A549 (cell line): ENCODE results near the gene PJVK.

Experiments
- CTCF ChIP-seq: fragments of >200 bp; sonication (Bioruptor Twin); formaldehyde crosslinking; IDR thresholded peaks from 3 replicates; pipeline ENCODE4 v1.5.1; 2016
- ELK1 ChIP-seq: fragments of 150-350 bp; IDR thresholded peaks from 2 replicates; pipeline ENCODE4 v1.6.1; 2014; ENCODE audit warnings: low read depth, mild to moderate bottlenecking, low read length
- EP300 ChIP-seq, 2 experiments: fragments of >200 bp; sonication (Bioruptor Twin); formaldehyde crosslinking; IDR thresholded peaks; 2 replicates in 1 of 2; 3 replicates in 1 of 2; pipeline ENCODE4 v1.6.1; 2016 to 2017
- HDAC2 ChIP-seq: fragments of 200-600 bp; sonication (generic); IDR thresholded peaks from 2 replicates; pipeline ENCODE4 v1.6.1; 2016
- POLR2A ChIP-seq: IDR thresholded peaks from 2 replicates; pipeline ENCODE4 v1.6.1; 2012; ENCODE audit warnings: mild to moderate bottlenecking, low read length
- RCOR1 ChIP-seq: fragments of 150-350 bp; IDR thresholded peaks from 2 replicates; pipeline ENCODE4 v1.6.1; 2014; ENCODE audit warnings: antibody characterized with exemption, low read length, low read depth
- TF ChIP-seq, protein P1 (sequence below): IDR thresholded peaks from 2 replicates; pipeline ENCODE4 v1.6.1; 2012

DNA sequence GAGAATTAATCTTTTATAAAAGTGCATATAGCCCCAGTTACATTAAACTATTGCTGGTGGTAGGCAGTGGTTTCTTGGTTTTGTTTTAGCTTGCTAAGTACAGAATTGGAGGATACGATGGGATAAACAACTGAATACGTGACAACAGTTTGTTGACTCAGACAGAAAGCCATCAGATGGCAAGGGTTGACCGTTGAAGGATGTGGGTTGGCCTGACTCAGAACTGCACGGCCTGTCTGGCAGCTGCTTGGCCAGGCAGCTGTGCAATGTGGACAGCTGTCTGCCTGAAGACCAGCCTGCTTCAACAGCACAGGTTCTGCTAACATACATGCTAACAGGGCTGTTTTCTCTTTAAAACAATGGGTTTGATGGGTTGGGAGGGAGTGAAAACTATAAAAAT lies 46.8 kb upstream of the PJVK start:
- TF ChIP-seq ELK1 (no peak), CTCF (no peak), POLR2A (no peak), RCOR1 (no peak), HDAC2 (no peak), EP300 (IDR thresholded peaks at IDR 0.05) (no peak)
- TF ChIP-seq, protein P1, sequence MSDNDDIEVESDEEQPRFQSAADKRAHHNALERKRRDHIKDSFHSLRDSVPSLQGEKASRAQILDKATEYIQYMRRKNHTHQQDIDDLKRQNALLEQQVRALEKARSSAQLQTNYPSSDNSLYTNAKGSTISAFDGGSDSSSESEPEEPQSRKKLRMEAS, result no peak
